ENCODE measurements around the gene CEP250.

CEP250 gene

GRCh38 chr20:35496481-35496880, 41.1 kb downstream of the CEP250 start:
- no peak overlapping the region for H3K27ac ChIP-seq
- no peak for TF ChIP-seq ZFX (IDR thresholded peaks at IDR 0.05; ENCODE audit: borderline replicate concordance)
- no peak for TF ChIP-seq CTCF (IDR thresholded peaks at IDR 0.05)

GRCh38 chr20:35497320-35497719, 41.9 kb downstream of the CEP250 start:
- no peak overlapping the region for H3K27ac ChIP-seq
- TF ChIP-seq ZFX (IDR thresholded peaks at IDR 0.05; ENCODE audit: borderline replicate concordance) (no peak), CTCF (IDR thresholded peaks at IDR 0.05) (no peak)

GRCh38 chr20:35497780-35498189, 42.4 kb downstream of the CEP250 start:
- TF ChIP-seq ZFX (IDR thresholded peaks at IDR 0.05; ENCODE audit: borderline replicate concordance), result no peak
- no peak for TF ChIP-seq CTCF (IDR thresholded peaks at IDR 0.05)

GRCh38 chr20:35499271-35499670, 43.9 kb downstream of the CEP250 start:
- H3K27ac ChIP-seq, result no peak overlapping the region

More at GRCh38 chr20:35497780-35498189, 42.4 kb downstream of the CEP250 start:
- H3K27ac ChIP-seq, result no peak overlapping the region

GRCh38 chr20:35502352-35502751, 47.0 kb downstream of the CEP250 start:
- no peak overlapping the region for H3K27ac ChIP-seq
- no peak for TF ChIP-seq ZFX (IDR thresholded peaks at IDR 0.05; ENCODE audit: borderline replicate concordance)
- TF ChIP-seq CTCF (IDR thresholded peaks at IDR 0.05), result no peak

More at GRCh38 chr20:35499271-35499670, 43.9 kb downstream of the CEP250 start:
- no peak for TF ChIP-seq ZFX (IDR thresholded peaks at IDR 0.05; ENCODE audit: borderline replicate concordance)

- H3K27ac ChIP-seq, result no peak overlapping the region
- TF ChIP-seq ZFX (IDR thresholded peaks at IDR 0.05; ENCODE audit: borderline replicate concordance), result no peak
- no peak for TF ChIP-seq CTCF (IDR thresholded peaks at IDR 0.05)
Measured at GRCh38 chr20:35503281-35503680, 47.9 kb downstream of the CEP250 start.

GRCh38 chr20:35503841-35504561, 48.6 kb downstream of the CEP250 start:
- no peak overlapping the region for H3K27ac ChIP-seq
- TF ChIP-seq CTCF (IDR thresholded peaks at IDR 0.05), result no peak
- TF ChIP-seq ZFX (IDR thresholded peaks at IDR 0.05; ENCODE audit: borderline replicate concordance), result no peak

Data from 22Rv1 (cell line).